ENCODE data around the gene SAG.

SAG gene

DNA sequence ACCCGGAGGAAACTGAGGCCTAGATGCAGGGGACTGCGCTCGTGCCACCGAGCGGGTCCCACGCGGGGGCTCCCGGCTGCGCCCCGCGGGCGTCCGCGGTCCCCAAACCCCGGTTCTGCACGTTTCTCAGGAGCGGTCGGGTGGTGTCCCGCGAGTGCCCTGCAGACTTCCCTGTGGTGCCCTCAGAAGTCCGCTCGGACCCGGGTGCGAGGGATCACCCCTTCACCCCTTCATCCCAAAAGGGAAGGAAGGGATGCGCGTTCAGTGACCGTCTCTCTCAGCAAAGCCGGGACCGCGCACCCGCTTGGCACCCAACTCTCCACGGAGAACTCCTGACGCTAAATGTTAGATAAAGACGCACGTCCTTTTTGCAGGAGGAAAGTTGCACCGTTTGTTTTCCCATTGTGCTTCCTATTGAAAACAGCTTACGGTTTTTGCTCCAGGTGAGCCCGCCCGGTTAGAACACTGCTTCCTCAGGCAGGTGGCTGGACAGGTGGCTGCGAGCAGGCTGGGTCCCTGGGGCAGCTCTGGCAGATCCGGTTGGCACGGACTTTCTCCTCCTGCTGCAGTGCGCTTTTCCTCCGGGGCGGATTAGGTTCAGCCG, 47.5 kb downstream of the SAG start:
- Histone ChIP-seq H3K27ac (ENCODE audit: low read length) (no peak overlapping the region), H3K4me3 (ENCODE audit: low read length in 2 of 2) (peak overlapping the region; percentile 79 to 85), H3K4me1 (ENCODE audit: control insufficient read depth, insufficient read depth, low read length) (peaks cover 23% of the 10 kb centered on the region)

DNA sequence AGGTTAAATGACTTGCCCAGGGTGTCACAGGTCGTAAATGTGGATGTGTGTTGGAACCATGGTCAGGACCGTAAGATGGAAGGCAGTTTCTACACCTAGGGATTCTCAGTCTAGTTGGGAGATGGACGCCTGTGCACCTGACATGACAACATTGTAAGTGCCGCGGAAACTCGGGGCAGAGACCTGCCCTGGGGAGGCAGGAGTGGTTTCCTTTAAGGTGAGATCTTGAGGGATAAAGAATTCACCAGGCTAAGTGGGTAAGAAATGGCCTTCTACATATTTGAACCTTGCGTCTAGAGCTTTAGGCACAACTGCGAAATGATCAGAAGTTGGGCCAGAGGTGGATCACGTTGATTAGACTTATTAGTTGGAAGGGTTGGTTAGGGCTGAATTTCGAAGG, 48.3 kb downstream of the SAG start:
- Histone ChIP-seq H3K36me3 (ENCODE audit: control insufficient read depth in 2 of 2, insufficient read depth in 2 of 2, low read length in 2 of 2) (no peaks in the 10 kb centered on the region), H3K9ac (ENCODE audit: low read length in 2 of 2) (no peak overlapping the region), H3K27me3 (ENCODE audit: control insufficient read depth in 1 of 2, insufficient read depth in 2 of 2, low read length in 2 of 2) (no peaks in the 10 kb centered on the region), H3K9me3 (ENCODE audit: control insufficient read depth in 2 of 2, low read length in 2 of 2) (no peaks in the 10 kb centered on the region), H3K4me1 (ENCODE audit: control insufficient read depth, insufficient read depth, low read length) (peaks cover 19% of the 10 kb centered on the region), H3K27ac (ENCODE audit: low read length) (no peak overlapping the region), H3K4me3 (ENCODE audit: low read length in 2 of 2) (peak overlapping the region; percentile 79 to 85)

More for the DNA sequence above, 47.5 kb downstream of the SAG start:
- Histone ChIP-seq H3K36me3 (ENCODE audit: control insufficient read depth in 2 of 2, insufficient read depth in 2 of 2, low read length in 2 of 2) (no peaks in the 10 kb centered on the region), H3K27me3 (ENCODE audit: control insufficient read depth in 1 of 2, insufficient read depth in 2 of 2, low read length in 2 of 2) (no peaks in the 10 kb centered on the region), H3K9ac (ENCODE audit: low read length in 2 of 2) (peak overlapping the region; percentile 72 to 79), H3K9me3 (ENCODE audit: control insufficient read depth in 2 of 2, low read length in 2 of 2) (no peaks in the 10 kb centered on the region)

DNA sequence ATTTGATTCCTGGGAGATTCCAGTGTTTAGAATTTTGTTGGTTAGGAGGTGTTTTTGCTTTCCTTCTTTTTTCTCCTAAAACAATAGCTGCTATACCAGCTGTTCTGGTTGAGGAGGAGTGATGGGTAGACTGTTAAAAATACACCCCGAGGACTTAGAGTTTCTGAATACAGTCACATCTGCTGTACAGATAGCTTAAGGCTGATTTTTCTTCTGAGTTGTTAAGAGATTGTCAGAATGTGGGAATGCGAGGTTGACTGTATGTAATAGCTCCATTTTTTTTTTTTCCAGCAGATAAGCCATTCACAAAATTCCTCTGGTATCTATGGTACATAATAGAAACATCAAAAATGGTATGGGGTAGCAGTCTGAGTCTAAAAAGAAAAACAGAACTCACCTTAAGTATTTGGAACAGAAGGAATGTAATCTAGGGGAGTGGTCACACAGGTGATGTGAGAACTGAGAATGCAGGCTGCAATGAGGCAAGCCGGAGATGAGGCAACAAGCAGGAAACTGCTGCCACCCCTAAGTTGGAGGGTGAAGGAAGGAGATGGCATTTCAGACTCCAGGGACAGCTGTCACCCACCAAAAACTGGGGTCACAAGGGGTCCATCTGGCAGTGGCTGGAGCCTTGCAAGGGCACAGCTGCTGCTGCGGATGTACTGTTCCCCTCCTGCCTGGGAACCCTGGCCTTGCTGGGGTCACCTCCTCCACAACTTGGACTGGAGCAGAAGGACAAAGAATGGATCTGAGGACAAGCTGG, 49.1 kb downstream of the SAG start:
- H3K36me3 ChIP-seq (ENCODE audit: control insufficient read depth in 2 of 2, insufficient read depth in 2 of 2, low read length in 2 of 2) = no peaks in the 10 kb centered on the region
- no peak overlapping the region for H3K27ac ChIP-seq (ENCODE audit: low read length)
- no peaks in the 10 kb centered on the region for H3K9me3 ChIP-seq (ENCODE audit: control insufficient read depth in 2 of 2, low read length in 2 of 2)
- H3K4me1 ChIP-seq (ENCODE audit: control insufficient read depth, insufficient read depth, low read length) = peaks cover 19% of the 10 kb centered on the region
- no peaks in the 10 kb centered on the region for H3K27me3 ChIP-seq (ENCODE audit: control insufficient read depth in 1 of 2, insufficient read depth in 2 of 2, low read length in 2 of 2)
- H3K4me3 ChIP-seq (ENCODE audit: low read length in 2 of 2) = no peak overlapping the region
- no peak overlapping the region for H3K9ac ChIP-seq (ENCODE audit: low read length in 2 of 2)

DNA sequence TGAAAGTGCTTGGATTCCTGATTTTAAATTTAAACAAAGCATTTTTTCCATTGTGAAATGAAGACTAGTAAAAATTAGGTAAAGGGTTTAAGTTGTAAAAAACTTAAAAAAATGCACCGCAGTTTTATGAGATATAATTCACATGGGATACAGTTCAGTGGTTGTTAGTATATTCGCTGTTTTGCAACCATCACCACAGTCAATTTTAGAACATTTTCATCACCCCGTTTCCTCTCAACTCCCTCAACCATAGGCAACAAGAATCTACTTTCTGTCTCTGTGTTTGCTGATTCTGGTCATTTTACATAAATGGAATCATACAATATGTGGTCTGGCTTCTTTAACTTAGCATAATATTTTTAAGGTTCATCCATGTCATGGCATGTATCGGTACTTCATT, 50.7 kb downstream of the SAG start:
- H3K27me3 ChIP-seq (ENCODE audit: control insufficient read depth in 1 of 2, insufficient read depth in 2 of 2, low read length in 2 of 2) = no peaks in the 10 kb centered on the region
- H3K4me3 ChIP-seq (ENCODE audit: low read length in 2 of 2) = no peak overlapping the region
- H3K36me3 ChIP-seq (ENCODE audit: control insufficient read depth in 2 of 2, insufficient read depth in 2 of 2, low read length in 2 of 2) = no peaks in the 10 kb centered on the region
- no peak overlapping the region for H3K27ac ChIP-seq (ENCODE audit: low read length)
- no peaks in the 10 kb centered on the region for H3K9me3 ChIP-seq (ENCODE audit: control insufficient read depth in 2 of 2, low read length in 2 of 2)
- H3K4me1 ChIP-seq (ENCODE audit: control insufficient read depth, insufficient read depth, low read length) = peaks cover 17% of the 10 kb centered on the region
- no peak overlapping the region for H3K9ac ChIP-seq (ENCODE audit: low read length in 2 of 2)

DNA sequence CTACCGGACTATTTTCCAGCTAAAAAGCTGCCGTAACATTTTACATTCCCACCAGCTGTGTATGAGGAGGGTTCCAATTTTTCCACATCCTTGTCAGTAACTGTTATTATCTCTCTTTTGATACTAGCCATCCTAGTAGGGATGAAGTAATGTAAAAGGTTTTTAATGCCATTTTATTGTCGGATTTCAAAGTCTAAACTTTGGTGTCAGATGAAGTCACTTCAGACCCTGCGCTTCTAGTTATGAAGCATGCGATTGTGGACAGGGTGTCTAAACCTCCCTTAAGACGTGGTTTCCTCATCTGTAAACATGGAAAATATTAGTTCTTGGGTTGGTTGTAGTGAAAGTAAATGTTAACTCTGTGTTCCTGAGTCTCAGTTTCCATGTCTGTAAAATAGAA, 51.3 kb downstream of the SAG start:
- Histone ChIP-seq H3K4me3 (ENCODE audit: low read length in 2 of 2) (no peak overlapping the region), H3K36me3 (ENCODE audit: control insufficient read depth in 2 of 2, insufficient read depth in 2 of 2, low read length in 2 of 2) (peaks cover 4% of the 10 kb centered on the region in 2 donors)

DNA sequence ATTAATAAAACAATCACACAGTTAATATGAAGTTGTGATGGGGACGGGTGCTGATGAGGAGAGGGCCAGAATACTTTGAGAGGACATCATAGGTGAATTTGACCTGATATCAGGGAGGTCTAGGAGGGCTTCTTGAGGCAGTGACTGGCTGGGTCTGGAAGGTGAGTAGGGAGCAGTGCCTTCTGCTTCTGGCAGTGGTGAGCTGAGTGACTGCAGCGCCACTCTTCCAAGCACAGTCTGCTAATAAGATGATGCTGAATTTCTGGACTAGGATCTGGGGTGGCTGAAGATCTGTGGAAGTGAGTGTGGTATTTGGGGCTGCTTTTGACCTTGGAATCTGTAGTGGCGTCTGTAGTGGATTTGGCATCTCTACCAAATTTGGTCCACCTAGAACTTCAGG, 52.2 kb downstream of the SAG start:
- peaks cover 4% of the 10 kb centered on the region in 2 donors for H3K36me3 ChIP-seq (ENCODE audit: control insufficient read depth in 2 of 2, insufficient read depth in 2 of 2, low read length in 2 of 2)
- H3K4me1 ChIP-seq (ENCODE audit: control insufficient read depth, insufficient read depth, low read length) = peaks cover 10% of the 10 kb centered on the region
- no peak overlapping the region for H3K9ac ChIP-seq (ENCODE audit: low read length in 2 of 2)
- H3K9me3 ChIP-seq (ENCODE audit: control insufficient read depth in 2 of 2, low read length in 2 of 2) = peaks cover 0 to 4% of the 10 kb centered on the region in 2 donors
- H3K27me3 ChIP-seq (ENCODE audit: control insufficient read depth in 1 of 2, insufficient read depth in 2 of 2, low read length in 2 of 2) = no peaks in the 10 kb centered on the region
- no peak overlapping the region for H3K4me3 ChIP-seq (ENCODE audit: low read length in 2 of 2)
- H3K27ac ChIP-seq (ENCODE audit: low read length) = no peak overlapping the region

More for the DNA sequence above, 51.3 kb downstream of the SAG start:
- peaks cover 11% of the 10 kb centered on the region for H3K4me1 ChIP-seq (ENCODE audit: control insufficient read depth, insufficient read depth, low read length)
- no peak overlapping the region for H3K27ac ChIP-seq (ENCODE audit: low read length)
- peaks cover 0 to 4% of the 10 kb centered on the region in 2 donors for H3K9me3 ChIP-seq (ENCODE audit: control insufficient read depth in 2 of 2, low read length in 2 of 2)
- H3K27me3 ChIP-seq (ENCODE audit: control insufficient read depth in 1 of 2, insufficient read depth in 2 of 2, low read length in 2 of 2) = no peaks in the 10 kb centered on the region
- H3K9ac ChIP-seq (ENCODE audit: low read length in 2 of 2) = no peak overlapping the region

DNA sequence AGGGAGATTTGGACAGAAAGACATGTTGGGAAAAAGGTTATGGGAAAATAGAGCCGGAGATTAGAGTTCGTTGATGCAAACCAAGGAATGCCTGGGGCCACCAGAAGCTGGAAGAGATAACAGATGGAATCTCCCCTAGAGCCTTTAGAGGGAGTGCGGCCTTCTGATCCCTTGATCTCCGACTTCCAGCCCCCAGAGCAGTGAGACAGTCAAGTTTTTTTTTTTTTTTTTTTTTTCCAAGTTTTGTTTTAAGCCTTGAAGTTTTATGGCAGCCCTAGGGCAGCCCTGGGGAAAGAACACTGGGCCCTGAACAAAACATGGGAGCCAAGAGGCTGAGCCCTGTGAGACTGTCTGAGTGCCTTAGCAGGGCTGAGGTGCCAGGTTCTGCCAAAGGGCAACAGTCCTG, 53.2 kb downstream of the SAG start:
- Histone ChIP-seq H3K4me3 (ENCODE audit: low read length in 2 of 2) (no peak overlapping the region), H3K27me3 (ENCODE audit: control insufficient read depth in 1 of 2, insufficient read depth in 2 of 2, low read length in 2 of 2) (no peaks in the 10 kb centered on the region), H3K9ac (ENCODE audit: low read length in 2 of 2) (no peak overlapping the region), H3K4me1 (ENCODE audit: control insufficient read depth, insufficient read depth, low read length) (peaks cover 3% of the 10 kb centered on the region), H3K27ac (ENCODE audit: low read length) (peak overlapping the region; percentile 18), H3K36me3 (ENCODE audit: control insufficient read depth in 2 of 2, insufficient read depth in 2 of 2, low read length in 2 of 2) (peaks cover 4% of the 10 kb centered on the region in 2 donors), H3K9me3 (ENCODE audit: control insufficient read depth in 2 of 2, low read length in 2 of 2) (peaks cover 0 to 4% of the 10 kb centered on the region in 2 donors)

DNA sequence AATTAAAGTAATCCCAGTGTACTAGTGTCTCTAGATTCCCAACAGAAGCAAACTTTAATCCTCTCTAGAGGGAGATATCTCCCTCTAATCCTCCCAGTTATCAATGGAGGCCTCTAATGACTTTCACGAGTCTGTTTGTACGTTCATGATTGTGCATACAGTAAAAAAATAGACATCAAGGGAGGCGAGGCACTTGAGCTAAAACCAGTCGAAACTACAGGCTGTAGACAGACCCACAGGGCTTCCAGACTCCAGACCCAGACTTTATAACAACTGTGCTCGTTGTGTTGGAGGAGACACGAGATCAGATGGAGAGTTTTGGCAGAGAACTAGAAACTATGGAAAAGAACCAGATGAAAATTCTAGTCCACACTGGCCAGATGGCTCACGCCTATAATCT, 53.7 kb downstream of the SAG start:
- H3K27ac ChIP-seq (ENCODE audit: low read length) = peak overlapping the region; percentile 18
- peaks cover 4% of the 10 kb centered on the region in 2 donors for H3K36me3 ChIP-seq (ENCODE audit: control insufficient read depth in 2 of 2, insufficient read depth in 2 of 2, low read length in 2 of 2)
- H3K9ac ChIP-seq (ENCODE audit: low read length in 2 of 2) = peak overlapping the region in 1 of 2 donors; percentile 13
- H3K4me3 ChIP-seq (ENCODE audit: low read length in 2 of 2) = no peak overlapping the region
- peaks cover 0 to 4% of the 10 kb centered on the region in 2 donors for H3K9me3 ChIP-seq (ENCODE audit: control insufficient read depth in 2 of 2, low read length in 2 of 2)
- H3K27me3 ChIP-seq (ENCODE audit: control insufficient read depth in 1 of 2, insufficient read depth in 2 of 2, low read length in 2 of 2) = no peaks in the 10 kb centered on the region
- peaks cover 3% of the 10 kb centered on the region for H3K4me1 ChIP-seq (ENCODE audit: control insufficient read depth, insufficient read depth, low read length)

DNA sequence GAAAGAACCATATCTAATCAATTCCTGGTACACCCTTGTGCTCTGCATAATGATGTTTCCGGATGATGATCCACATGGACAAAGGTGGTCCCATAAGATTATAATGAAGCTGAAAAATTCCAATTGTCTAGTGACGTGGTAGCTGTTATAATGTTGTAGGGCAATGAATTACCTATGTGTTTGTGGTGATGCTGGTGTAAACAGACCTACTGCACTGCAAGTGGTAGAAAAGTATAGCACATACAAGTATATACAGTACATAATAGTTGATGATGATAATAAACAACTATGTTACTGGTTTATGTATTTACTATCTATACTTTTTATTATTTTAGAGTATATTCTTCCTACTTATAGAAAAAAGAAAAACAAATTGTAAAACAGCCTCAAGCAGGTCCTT, 55.1 kb downstream of the SAG start:
- Histone ChIP-seq H3K9ac (ENCODE audit: low read length in 2 of 2) (no peak overlapping the region), H3K4me3 (ENCODE audit: low read length in 2 of 2) (no peak overlapping the region), H3K27ac (ENCODE audit: low read length) (no peak overlapping the region), H3K4me1 (ENCODE audit: control insufficient read depth, insufficient read depth, low read length) (no peaks in the 10 kb centered on the region), H3K9me3 (ENCODE audit: control insufficient read depth in 2 of 2, low read length in 2 of 2) (peaks cover 0 to 4% of the 10 kb centered on the region in 2 donors), H3K36me3 (ENCODE audit: control insufficient read depth in 2 of 2, insufficient read depth in 2 of 2, low read length in 2 of 2) (peaks cover 4% of the 10 kb centered on the region in 2 donors), H3K27me3 (ENCODE audit: control insufficient read depth in 1 of 2, insufficient read depth in 2 of 2, low read length in 2 of 2) (no peaks in the 10 kb centered on the region)

DNA sequence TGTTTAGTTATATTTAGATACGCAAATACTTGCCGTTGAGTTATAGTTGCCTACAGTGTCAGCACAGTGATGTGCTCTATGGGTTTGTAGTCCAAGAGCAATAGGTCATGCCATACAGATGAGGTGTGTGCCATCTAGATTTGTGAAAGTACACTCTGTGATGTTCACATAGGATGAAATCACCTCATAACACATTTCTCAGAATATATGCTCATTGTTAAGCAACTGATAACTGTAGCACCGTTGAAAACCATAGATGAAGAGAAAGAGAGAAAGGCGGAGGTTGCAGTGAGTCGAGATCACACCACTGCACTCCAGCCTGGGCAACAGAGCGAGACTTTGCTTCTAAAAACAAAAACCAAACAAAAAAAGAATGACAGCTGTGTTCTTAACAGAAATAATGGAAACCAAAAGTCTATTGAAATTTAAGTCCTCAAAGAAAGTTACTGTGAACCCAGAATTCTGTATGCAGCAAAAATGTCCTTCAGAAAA, 56.2 kb downstream of the SAG start:
- H3K27me3 ChIP-seq (ENCODE audit: control insufficient read depth in 1 of 2, insufficient read depth in 2 of 2, low read length in 2 of 2) = no peaks in the 10 kb centered on the region
- peaks cover 0 to 4% of the 10 kb centered on the region in 2 donors for H3K9me3 ChIP-seq (ENCODE audit: control insufficient read depth in 2 of 2, low read length in 2 of 2)
- H3K4me1 ChIP-seq (ENCODE audit: control insufficient read depth, insufficient read depth, low read length) = peaks cover 2% of the 10 kb centered on the region
- no peak overlapping the region for H3K4me3 ChIP-seq (ENCODE audit: low read length in 2 of 2)
- H3K27ac ChIP-seq (ENCODE audit: low read length) = no peak overlapping the region
- H3K36me3 ChIP-seq (ENCODE audit: control insufficient read depth in 2 of 2, insufficient read depth in 2 of 2, low read length in 2 of 2) = peaks cover 4% of the 10 kb centered on the region in 2 donors
- no peak overlapping the region for H3K9ac ChIP-seq (ENCODE audit: low read length in 2 of 2)

All from stomach smooth muscle (tissue), 2 donors.